IPS-15b (cell line): Measurements from ENCODE around the gene IDH2.

Experiments
- H3K27me3 ChIP-seq: one replicate; pipeline ENCODE4 v1.6.1; 2013; ENCODE audit warnings: low read length; ENCODE audit not compliant: control insufficient read depth, insufficient read depth
- H3K36me3 ChIP-seq: one replicate; pipeline ENCODE4 v1.6.1; 2013; ENCODE audit warnings: low read length; ENCODE audit not compliant: control insufficient read depth, insufficient read depth
- H3K4me1 ChIP-seq: one replicate; pipeline ENCODE4 v1.6.1; 2013; ENCODE audit warnings: mild to moderate bottlenecking, low read length; ENCODE audit not compliant: control insufficient read depth, insufficient read depth
- H3K4me3 ChIP-seq: one replicate; pipeline ENCODE4 v1.5.1; 2013; ENCODE audit warnings: low read depth, low read length
- H3K9ac ChIP-seq: one replicate; pipeline ENCODE4 v1.6.1; 2013; ENCODE audit warnings: low read depth, mild to moderate bottlenecking, low read length
- H3K9me3 ChIP-seq: one replicate; pipeline ENCODE4 v1.6.1; 2013; ENCODE audit warnings: mild to moderate bottlenecking, low read length; ENCODE audit not compliant: control insufficient read depth, insufficient read depth

IDH2 gene

GRCh38 chr15:90056529-90056928, 45.7 kb downstream of the IDH2 start:
- Histone ChIP-seq H3K27me3 (no peaks in the 10 kb centered on the region), H3K4me3 (no peak overlapping the region), H3K4me1 (peaks cover 5% of the 10 kb centered on the region), H3K9me3 (no peaks in the 10 kb centered on the region), H3K9ac (no peak overlapping the region), H3K36me3 (peaks cover 3% of the 10 kb centered on the region)

- H3K4me3 ChIP-seq: no peak overlapping the region
- peaks cover 3% of the 10 kb centered on the region for H3K36me3 ChIP-seq
- no peaks in the 10 kb centered on the region for H3K9me3 ChIP-seq
- H3K9ac ChIP-seq: no peak overlapping the region
- no peaks in the 10 kb centered on the region for H3K27me3 ChIP-seq
- peaks cover 3% of the 10 kb centered on the region for H3K4me1 ChIP-seq
Observed at GRCh38 chr15:90055182-90055581, 47.1 kb downstream of the IDH2 start.

DNA sequence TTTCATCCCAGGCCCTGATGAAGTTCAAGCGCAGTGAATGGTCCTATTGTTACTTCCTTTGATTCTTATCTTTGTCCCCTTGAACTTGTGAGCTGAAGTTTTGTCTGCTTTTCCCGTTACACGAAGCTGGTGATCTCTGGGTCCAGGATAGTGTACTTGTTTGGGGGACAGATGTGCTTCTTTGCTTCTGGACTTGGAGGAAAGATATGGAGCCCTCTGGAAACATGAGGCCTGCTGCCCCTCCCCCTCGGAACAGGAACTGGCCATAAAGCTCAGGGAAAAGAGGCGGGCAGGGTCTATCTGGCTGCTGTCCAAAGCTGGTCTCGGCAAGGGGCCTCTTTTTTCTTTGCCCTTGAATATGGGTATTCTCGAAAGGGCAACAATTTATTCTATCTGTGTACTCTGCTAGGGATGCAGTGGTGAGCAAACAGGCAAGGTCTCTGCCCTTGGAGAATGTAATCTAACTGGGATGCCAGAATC, 47.6 kb downstream of the IDH2 start:
- peaks cover 3% of the 10 kb centered on the region for H3K36me3 ChIP-seq
- no peaks in the 10 kb centered on the region for H3K9me3 ChIP-seq
- H3K4me3 ChIP-seq: no peak overlapping the region
- H3K27me3 ChIP-seq: no peaks in the 10 kb centered on the region
- H3K4me1 ChIP-seq: peaks cover 2% of the 10 kb centered on the region
- H3K9ac ChIP-seq: no peak overlapping the region

GRCh38 chr15:90053685-90054466, 48.4 kb downstream of the IDH2 start:
- H3K9ac ChIP-seq: no peak overlapping the region
- no peak overlapping the region for H3K4me3 ChIP-seq

DNA sequence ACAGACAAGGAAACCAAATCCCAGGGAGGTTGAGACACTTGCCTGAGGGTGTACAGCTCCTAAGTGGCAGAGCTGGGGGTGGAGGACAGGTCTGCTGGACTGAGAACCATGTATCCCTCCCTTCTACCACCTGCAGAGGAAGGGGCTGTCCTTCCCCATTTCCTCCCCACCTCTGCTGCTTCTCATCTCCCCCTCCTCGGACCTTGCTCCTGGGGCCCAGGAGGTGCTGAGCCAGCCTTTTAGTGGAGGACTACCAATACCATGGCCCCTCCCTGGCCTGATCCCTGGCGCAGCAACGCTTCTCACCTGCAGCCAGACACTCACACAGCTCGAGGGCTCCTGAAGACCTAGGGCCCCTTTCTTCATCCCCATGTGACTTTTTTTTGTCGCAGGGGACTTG, 50.4 kb downstream of the IDH2 start:
- H3K36me3 ChIP-seq: no peaks in the 10 kb centered on the region
- H3K9ac ChIP-seq: no peak overlapping the region
- H3K4me3 ChIP-seq: no peak overlapping the region
- H3K9me3 ChIP-seq: no peaks in the 10 kb centered on the region
- no peaks in the 10 kb centered on the region for H3K4me1 ChIP-seq
- H3K27me3 ChIP-seq: no peaks in the 10 kb centered on the region

More at GRCh38 chr15:90053685-90054466, 48.4 kb downstream of the IDH2 start:
- Histone ChIP-seq H3K4me1 (peaks cover under 1% of the 10 kb centered on the region), H3K36me3 (no peaks in the 10 kb centered on the region), H3K9me3 (no peaks in the 10 kb centered on the region), H3K27me3 (no peaks in the 10 kb centered on the region)

DNA sequence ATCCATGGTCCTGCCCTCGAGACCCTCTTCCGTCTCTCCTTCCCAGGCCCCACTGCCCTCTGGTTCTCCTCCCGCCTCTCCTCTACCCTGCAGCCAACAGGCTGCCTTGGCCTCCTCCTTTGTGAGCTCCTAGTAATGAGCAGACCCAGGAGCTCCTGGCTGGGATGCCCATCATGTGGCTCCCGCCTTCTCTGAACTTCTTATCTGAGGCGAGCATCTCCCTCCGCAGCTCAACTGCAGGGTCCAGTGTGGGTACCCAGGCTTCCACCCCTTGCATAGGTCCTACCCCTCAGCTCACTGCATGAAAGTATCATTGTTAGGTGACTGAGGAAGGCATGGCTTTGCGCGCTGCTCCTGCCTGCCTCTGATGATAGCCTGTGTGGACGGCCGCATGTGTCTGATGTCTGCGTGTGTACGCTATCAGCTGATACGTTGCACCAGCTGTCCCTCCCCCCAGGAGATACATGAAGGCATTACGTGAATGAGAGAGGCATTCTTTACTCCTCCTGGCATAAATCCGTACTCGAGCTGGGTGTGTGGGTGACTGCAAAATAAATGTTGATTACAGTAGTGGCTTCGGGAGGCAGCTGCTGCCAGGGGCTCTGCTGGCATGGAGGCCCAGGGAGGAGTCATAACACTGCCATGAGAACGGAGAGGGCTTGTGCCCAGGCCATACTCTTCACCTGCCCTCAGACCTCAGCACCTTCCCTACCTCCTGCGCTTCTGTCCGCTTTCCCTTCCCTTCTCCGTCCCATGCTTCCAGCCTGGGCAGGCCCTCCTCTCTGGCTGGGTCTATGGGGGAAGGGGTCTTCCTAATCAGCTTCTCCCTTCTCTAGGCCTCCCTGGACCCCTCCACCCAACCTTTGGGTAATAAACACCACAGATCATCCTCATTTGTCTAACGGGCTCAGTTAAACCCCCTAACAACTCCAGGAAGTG, 52.3 kb downstream of the IDH2 start:
- Histone ChIP-seq H3K9me3 (no peaks in the 10 kb centered on the region), H3K4me1 (no peaks in the 10 kb centered on the region), H3K9ac (no peak overlapping the region), H3K4me3 (no peak overlapping the region), H3K27me3 (no peaks in the 10 kb centered on the region), H3K36me3 (no peaks in the 10 kb centered on the region)

- no peaks in the 10 kb centered on the region for H3K36me3 ChIP-seq
- H3K9me3 ChIP-seq: no peaks in the 10 kb centered on the region
- H3K4me3 ChIP-seq: no peak overlapping the region
- no peaks in the 10 kb centered on the region for H3K4me1 ChIP-seq
- no peaks in the 10 kb centered on the region for H3K27me3 ChIP-seq
- no peak overlapping the region for H3K9ac ChIP-seq
Observed at GRCh38 chr15:90049030-90049429, 53.2 kb downstream of the IDH2 start.

DNA sequence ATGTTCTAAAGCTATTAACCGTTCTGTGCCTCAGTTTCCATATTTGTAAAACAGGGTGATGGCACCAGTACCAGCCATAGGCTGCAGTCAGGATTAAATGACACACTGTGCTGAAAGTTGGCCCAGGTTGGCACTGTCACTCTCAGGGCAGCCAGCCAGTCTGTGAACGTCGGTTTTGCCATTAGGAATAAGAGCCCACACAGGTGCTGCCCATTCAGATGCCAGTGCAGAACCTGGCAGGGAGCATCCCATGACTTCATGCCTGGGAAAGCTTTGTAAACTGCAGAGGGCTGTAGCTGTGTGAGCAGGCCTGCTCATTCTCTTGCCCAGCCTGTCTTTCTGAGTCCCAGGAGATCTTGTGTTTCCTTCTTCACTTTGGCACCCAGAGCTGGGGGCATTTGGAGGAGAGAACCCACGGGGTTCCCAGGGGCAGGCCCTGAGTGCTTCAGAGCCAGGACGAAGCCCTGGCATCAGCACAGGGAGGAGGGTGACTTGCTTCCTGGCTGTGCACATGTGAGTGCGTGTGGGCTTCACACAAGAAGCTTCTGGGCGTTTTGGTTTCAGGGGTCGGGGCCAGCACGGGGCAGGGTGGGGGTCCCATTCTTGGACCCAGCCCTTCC, 54.2 kb downstream of the IDH2 start:
- Histone ChIP-seq H3K36me3 (no peaks in the 10 kb centered on the region), H3K27me3 (no peaks in the 10 kb centered on the region), H3K9me3 (no peaks in the 10 kb centered on the region), H3K4me3 (no peak overlapping the region), H3K4me1 (no peaks in the 10 kb centered on the region), H3K9ac (no peak overlapping the region)

GRCh38 chr15:90046911-90047392, 55.3 kb downstream of the IDH2 start:
- Histone ChIP-seq H3K4me3 (no peak overlapping the region), H3K36me3 (no peaks in the 10 kb centered on the region), H3K9me3 (no peaks in the 10 kb centered on the region), H3K27me3 (no peaks in the 10 kb centered on the region), H3K4me1 (no peaks in the 10 kb centered on the region), H3K9ac (no peak overlapping the region)

GRCh38 chr15:90046289-90046688, 56.0 kb downstream of the IDH2 start:
- H3K9ac ChIP-seq: no peak overlapping the region
- no peak overlapping the region for H3K4me3 ChIP-seq
- H3K36me3 ChIP-seq: no peaks in the 10 kb centered on the region
- H3K9me3 ChIP-seq: no peaks in the 10 kb centered on the region
- H3K4me1 ChIP-seq: peaks cover 2% of the 10 kb centered on the region
- no peaks in the 10 kb centered on the region for H3K27me3 ChIP-seq

DNA sequence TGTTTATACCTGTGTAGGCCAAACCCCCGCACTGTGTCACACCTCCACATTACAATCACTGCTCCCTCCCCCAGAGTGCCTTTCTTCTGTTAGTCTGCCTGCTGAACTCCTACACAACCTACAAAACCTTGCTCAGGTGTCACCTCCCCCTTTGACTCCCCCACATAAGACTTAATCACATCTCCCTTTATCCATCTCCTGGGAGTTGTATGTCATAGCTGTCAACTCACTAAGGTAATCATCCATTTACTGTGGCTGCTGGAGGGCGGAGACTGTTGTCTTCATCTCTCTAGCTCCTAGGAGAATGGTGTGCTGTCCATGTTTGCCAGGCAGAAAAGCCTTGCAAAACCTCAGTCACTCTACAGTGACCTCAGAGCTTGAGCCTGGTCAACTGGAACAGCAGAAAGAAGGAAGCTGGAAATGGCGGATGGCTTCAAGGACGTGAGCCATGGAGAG, 57.3 kb downstream of the IDH2 start:
- H3K27me3 ChIP-seq: no peaks in the 10 kb centered on the region
- no peaks in the 10 kb centered on the region for H3K9me3 ChIP-seq
- no peak overlapping the region for H3K4me3 ChIP-seq
- no peak overlapping the region for H3K9ac ChIP-seq
- H3K36me3 ChIP-seq: no peaks in the 10 kb centered on the region
- peaks cover 4% of the 10 kb centered on the region for H3K4me1 ChIP-seq
